Muscle layer of duodenum (tissue), 2 donors: Measurements from ENCODE around the gene TMEM192.
"Not testable (repeated sequence)": the region's sequence is repeated elsewhere in the genome, so short reads cannot be mapped to it uniquely, and the experiment has no call there.

ENCODE experiments used
- H3K27ac ChIP-seq: one replicate; pipeline ENCODE4 v1.7.0; 2013; ENCODE audit warnings: mild to moderate bottlenecking, low read length
- H3K27me3 ChIP-seq: one replicate; pipeline ENCODE4 v1.7.0; 2013; ENCODE audit warnings: low read depth, mild to moderate bottlenecking, control low read depth, low read length
- H3K36me3 ChIP-seq, 2 donors: one replicate each; pipeline ENCODE4 v1.7.0; 2013; ENCODE audit warnings: low read length in 2 of 2, control low read depth in 1 of 2, mild to moderate bottlenecking in 1 of 2; ENCODE audit not compliant: insufficient read depth in 2 of 2, control insufficient read depth in 1 of 2
- H3K4me1 ChIP-seq, 2 donors: one replicate each; pipeline ENCODE4 v1.7.0; 2013; ENCODE audit warnings: low read length in 2 of 2, mild to moderate bottlenecking in 2 of 2, control low read depth in 1 of 2, moderate library complexity in 1 of 2; ENCODE audit not compliant: insufficient read depth in 2 of 2, control insufficient read depth in 1 of 2
- H3K4me3 ChIP-seq, 2 donors: one replicate each; pipeline ENCODE4 v1.7.0; 2013; ENCODE audit warnings: low read length in 2 of 2, low read depth in 1 of 2, mild to moderate bottlenecking in 1 of 2
- H3K9me3 ChIP-seq, 2 donors: one replicate each; pipeline ENCODE4 v1.7.0; 2013; ENCODE audit warnings: low read length in 2 of 2, control low read depth in 1 of 2, mild to moderate bottlenecking in 1 of 2; ENCODE audit not compliant: control insufficient read depth in 1 of 2
- donor health status: healthy.

TMEM192 gene

DNA sequence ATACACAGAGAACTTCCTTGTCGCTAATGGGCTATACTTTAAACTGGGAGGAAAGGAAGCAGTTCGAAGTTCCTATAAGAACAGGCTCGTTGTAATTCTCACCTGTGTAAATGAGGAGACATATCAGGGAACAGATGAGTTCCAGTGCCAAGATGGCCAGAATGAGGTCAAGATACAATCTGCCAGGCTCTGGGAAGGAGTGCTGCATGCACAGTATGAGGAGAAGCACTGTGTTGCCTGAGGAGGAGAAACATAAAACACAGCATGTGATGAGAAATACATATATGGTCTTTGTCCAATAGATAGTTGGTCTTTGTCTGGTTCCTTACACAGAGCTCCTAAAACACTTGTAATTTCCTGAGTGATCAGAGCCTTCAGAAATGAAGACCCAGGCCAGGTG, 24.3 kb downstream of the TMEM192 start:
- Histone ChIP-seq H3K27me3 (no peaks in the 10 kb centered on the region), H3K9me3 (no peaks in the 10 kb centered on the region), H3K4me1 (no peaks in the 10 kb centered on the region), H3K27ac (no peak overlapping the region), H3K4me3 (no peak overlapping the region), H3K36me3 (peaks cover 20 to 48% of the 10 kb centered on the region in 2 donors)

DNA sequence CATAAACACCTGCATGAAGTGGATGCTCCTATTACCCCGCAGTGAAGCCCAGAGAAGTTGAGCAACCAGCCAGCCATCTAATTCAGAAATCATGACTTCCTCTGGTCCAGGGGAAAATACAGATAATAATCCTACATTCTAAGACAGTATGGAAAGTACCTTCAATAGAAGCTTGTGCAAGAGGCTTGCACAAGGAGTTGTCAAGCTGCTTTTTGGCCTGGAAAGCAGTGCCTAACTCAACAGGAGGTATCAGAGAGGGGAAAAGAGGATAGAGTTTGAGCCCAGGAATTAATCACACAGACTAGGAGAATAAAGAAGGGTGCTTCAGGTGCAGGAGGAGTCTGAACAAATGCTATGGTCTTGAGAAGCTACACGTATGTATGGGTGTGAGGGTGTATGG, 26.7 kb downstream of the TMEM192 start:
- Histone ChIP-seq H3K4me1 (no peaks in the 10 kb centered on the region), H3K36me3 (peaks cover 17 to 47% of the 10 kb centered on the region in 2 donors), H3K9me3 (no peaks in the 10 kb centered on the region), H3K4me3 (no peak overlapping the region), H3K27me3 (no peaks in the 10 kb centered on the region), H3K27ac (no peak overlapping the region)

DNA sequence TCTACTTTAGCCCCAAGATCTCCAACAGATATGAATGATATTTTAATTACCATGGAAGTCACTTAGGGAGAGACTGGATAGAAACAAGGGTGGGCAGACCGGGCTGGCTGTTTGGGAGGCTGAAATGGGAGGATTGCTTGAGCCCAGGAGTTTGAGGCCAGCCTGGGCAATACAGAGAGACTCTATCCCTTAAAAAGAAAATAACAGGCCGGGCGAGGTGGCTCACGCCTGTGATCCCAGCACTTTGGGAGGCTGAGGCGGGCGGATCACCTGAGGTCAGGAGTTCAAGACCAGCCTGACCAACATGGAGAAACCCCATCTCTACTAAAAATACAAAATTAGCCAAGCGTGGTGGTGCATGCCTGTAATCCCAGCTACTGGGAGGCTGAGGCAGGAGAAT, 27.9 kb downstream of the TMEM192 start:
- peaks cover 17 to 46% of the 10 kb centered on the region in 2 donors for H3K36me3 ChIP-seq
- H3K4me1 ChIP-seq, H3K27me3 ChIP-seq: not testable (repeated sequence)

DNA sequence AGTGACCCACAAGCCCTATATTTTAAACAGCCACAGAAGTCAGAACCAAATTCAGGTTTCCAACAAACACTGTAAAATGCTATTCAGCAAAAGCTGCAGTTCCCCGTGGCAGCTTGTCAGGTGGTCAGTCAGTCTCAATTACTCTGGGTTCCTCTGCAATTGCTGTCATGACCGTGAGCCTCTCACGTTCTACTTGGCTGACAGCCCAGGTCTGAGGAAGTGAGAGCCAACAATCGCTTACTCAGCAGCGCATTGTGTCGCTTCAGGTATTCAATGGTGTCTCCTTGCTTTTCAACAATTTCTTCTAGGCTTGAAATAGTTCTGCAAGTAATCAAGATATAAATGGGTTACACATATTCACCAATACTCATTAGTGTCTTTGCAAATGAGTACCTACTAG, 33.2 kb downstream of the TMEM192 start:
- H3K27ac ChIP-seq = no peak overlapping the region
- H3K9me3 ChIP-seq = no peaks in the 10 kb centered on the region
- H3K4me1 ChIP-seq = no peaks in the 10 kb centered on the region
- H3K36me3 ChIP-seq = peaks cover 6 to 10% of the 10 kb centered on the region in 2 donors
- H3K27me3 ChIP-seq = no peaks in the 10 kb centered on the region
- no peak overlapping the region for H3K4me3 ChIP-seq

More for the DNA sequence above, 27.9 kb downstream of the TMEM192 start:
- not testable (repeated sequence) for H3K4me3 ChIP-seq, H3K9me3 ChIP-seq, H3K27ac ChIP-seq

DNA sequence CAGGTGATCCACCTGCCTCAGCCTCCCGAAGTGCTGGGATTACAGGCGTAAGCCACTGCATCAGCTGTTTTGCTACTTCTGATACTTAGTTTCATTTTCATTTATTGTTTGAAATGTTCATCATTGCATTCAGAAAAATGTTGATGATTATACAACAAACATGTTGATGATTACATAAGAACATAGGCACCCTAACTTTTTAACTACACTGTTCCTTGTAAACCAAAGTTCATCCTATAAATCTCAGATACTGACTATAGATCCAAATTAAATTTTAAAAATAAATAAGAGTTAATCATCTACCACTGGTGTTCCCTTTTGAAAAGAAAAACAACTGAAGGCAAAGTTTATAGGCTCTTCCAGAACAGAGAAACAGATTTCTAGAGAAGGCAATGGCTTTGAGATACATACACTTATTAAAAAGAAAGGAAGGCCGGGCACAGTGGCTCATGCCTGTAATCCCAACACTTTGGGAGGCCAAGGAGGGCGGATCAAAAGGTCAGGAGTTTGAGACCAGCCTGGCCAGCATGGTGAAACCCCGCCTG, 35.6 kb downstream of the TMEM192 start:
- no peaks in the 10 kb centered on the region for H3K9me3 ChIP-seq
- no peaks in the 10 kb centered on the region for H3K4me1 ChIP-seq
- H3K27me3 ChIP-seq = no peaks in the 10 kb centered on the region
- H3K36me3 ChIP-seq = peaks cover 6 to 7% of the 10 kb centered on the region in 2 donors
- H3K4me3 ChIP-seq = no peak overlapping the region
- H3K27ac ChIP-seq = no peak overlapping the region

DNA sequence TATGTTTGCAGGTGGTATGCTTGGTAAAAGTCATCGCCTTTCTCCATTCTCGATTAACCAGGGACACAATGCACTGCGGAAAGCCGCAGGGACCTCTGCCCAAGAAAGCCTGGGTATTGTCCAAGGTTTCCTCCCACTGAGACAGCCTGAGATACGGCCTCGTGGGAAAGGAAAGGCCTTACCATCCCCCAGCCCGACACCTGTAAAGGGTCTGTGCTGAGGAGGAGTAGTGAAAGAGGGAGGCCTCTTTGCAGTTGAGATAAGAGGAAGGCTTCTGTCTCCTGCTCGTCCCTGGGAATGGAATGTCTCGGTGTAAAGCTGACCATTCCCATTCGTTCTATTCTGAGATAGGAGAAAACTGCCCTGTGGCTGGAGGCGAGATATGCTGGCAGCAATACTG, 39.3 kb downstream of the TMEM192 start:
- not testable (repeated sequence) for H3K4me1 ChIP-seq, H3K4me3 ChIP-seq, H3K27ac ChIP-seq, H3K9me3 ChIP-seq, H3K36me3 ChIP-seq, H3K27me3 ChIP-seq

DNA sequence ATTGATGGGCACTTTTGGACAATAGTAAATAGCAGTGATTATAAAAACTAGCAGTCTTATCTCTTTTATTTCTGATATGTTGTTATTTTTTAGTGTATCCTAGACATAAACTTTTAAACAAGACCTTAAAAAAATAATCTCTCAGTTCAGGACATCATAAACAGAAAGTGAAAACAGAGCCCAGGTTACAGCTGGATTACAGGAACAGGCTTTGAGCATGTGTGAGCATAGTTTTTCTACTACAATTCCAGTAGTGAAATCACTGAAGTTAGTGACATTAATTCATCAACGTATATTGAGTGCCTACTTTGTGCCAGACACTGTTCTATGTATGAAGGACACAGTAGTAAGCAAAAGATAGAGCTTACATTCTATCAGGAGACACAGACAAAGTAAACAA, 42.1 kb downstream of the TMEM192 start:
- H3K9me3 ChIP-seq = no peaks in the 10 kb centered on the region
- H3K4me3 ChIP-seq = no peak overlapping the region
- H3K27ac ChIP-seq = no peak overlapping the region
- H3K27me3 ChIP-seq = no peaks in the 10 kb centered on the region
- no peaks in the 10 kb centered on the region for H3K4me1 ChIP-seq
- no peaks in the 10 kb centered on the region for H3K36me3 ChIP-seq

DNA sequence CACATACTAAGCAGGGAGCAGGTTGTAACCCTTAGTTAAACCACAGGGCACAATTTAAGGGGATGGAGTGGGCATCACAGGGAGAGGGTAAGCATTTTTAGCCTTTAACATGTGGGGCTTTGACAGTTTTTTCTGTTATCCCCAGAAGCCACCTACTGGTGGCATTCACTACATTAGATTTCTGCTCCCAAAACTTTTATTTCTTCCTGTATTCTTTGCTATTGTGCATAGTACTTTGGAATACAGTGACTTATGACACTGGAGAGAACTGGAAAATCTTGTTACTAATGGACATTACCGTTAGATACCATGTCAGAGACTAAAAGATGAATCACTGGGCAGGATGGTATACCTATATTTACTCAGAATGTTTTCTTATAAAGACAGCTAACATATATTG, 51.7 kb downstream of the TMEM192 start:
- H3K4me1 ChIP-seq = no peaks in the 10 kb centered on the region
- no peak overlapping the region for H3K4me3 ChIP-seq
- H3K27ac ChIP-seq = no peak overlapping the region
- H3K27me3 ChIP-seq = no peaks in the 10 kb centered on the region
- no peaks in the 10 kb centered on the region for H3K36me3 ChIP-seq
- H3K9me3 ChIP-seq = no peaks in the 10 kb centered on the region

DNA sequence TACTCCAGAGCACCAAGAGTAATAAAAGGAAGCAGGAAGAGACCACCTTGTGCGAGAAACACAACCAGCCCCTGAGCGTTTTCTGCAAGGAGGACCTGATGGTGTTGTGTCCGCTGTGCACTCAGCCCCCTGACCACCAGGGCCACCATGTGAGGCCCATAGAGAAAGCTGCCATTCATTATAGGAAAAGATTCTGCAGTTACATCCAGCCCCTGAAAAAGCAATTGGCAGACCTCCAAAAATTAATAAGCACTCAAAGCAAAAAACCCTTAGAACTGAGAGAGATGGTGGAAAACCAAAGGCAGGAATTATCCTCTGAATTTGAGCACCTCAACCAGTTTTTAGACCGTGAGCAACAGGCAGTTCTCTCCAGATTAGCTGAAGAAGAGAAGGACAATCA, 53.3 kb downstream of the TMEM192 start:
- no peak overlapping the region for H3K4me3 ChIP-seq
- no peaks in the 10 kb centered on the region for H3K4me1 ChIP-seq
- no peaks in the 10 kb centered on the region for H3K36me3 ChIP-seq
- no peaks in the 10 kb centered on the region for H3K27me3 ChIP-seq
- no peak overlapping the region for H3K27ac ChIP-seq
- no peaks in the 10 kb centered on the region for H3K9me3 ChIP-seq

DNA sequence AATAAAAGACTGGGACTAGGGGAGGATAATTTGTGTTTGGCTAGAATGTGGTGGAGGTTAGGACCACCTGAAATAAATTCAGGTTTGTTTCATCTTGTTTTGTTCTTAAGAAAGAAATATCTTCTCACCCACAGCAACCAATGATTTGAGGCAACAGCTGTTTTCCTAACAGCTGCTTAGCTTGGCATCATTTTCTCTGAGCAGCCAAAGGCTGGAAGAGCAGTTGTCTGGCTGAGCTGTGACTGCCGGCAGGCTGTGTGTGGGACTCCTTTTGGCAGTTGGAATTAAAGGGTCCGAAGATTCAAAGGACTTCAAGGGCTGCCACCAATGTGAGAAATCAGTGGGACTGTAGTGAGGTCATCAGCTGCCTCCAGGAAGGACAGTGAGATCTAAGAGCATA, 54.0 kb downstream of the TMEM192 start:
- Histone ChIP-seq H3K9me3 (no peaks in the 10 kb centered on the region), H3K27me3 (no peaks in the 10 kb centered on the region), H3K4me3 (no peak overlapping the region), H3K36me3 (no peaks in the 10 kb centered on the region), H3K27ac (no peak overlapping the region), H3K4me1 (no peaks in the 10 kb centered on the region)

DNA sequence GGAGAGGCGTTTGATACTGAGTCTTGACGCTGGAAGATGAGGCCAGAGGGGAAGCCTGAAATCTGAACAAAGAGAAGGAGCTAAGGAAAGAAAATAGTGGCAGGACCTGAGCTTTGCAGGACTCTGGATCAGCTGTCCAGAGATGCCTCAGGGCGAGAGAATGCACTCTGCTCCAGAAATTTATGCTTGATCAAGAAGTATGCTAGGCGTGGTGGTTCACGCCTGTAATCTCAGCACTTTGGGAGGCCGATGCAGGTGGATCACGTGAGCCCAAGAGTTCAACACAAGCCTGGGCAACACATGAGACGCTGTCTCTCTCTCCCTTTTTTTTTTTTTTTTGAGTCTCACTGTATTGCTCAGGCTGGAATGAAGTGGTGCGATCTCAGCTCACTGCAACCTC, 57.1 kb downstream of the TMEM192 start:
- Histone ChIP-seq H3K4me3 (no peak overlapping the region), H3K4me1 (no peaks in the 10 kb centered on the region), H3K27ac (no peak overlapping the region), H3K9me3 (no peaks in the 10 kb centered on the region), H3K27me3 (no peaks in the 10 kb centered on the region), H3K36me3 (no peaks in the 10 kb centered on the region)

DNA sequence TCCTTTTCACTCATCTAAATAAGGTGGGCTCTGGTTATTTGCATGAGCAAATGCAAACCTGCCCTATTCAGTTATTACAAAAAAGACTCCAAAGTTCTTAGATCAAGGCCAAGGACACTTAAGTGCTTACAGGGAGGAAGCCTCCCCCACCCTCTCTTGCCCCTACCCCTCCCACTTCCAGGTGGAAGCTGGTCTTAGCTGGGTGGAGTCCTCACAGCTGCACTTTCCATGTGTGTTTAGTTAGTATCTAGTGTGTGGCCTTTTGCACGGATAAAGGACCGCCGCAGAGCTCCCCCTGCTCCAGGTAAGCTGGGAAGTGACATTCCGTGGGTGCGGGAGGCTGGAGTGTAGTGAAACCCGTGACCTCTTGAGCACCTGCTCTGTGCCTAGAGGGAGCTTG, 59.0 kb downstream of the TMEM192 start, which contains the start of gene TRIM75:
TRIM75 (plus strand) TSS at position 222 of the 400 bp plus-strand sequence. CDS start 5,282 bp downstream, outside the sequence.
- no peaks in the 10 kb centered on the region for H3K4me1 ChIP-seq
- H3K4me3 ChIP-seq = no peak within 1 kb of the TSS
- no peaks in the 10 kb centered on the region for H3K9me3 ChIP-seq
- no peak within 1 kb of the TSS for H3K27ac ChIP-seq
- H3K27me3 ChIP-seq = no peaks in the 10 kb centered on the region
- H3K36me3 ChIP-seq = no peaks in the 10 kb centered on the region
